Activated CD8-positive, alpha-beta memory T cell treated with anti-CD3 and anti-CD28 coated beads, Interleukin-2, amount 10 ng/mL, durations not matched to agents 7 days and 5 days (primary cell): Measurements from ENCODE around the gene TMEM200C. TPM values are rescaled to one million over a fixed set of nuclear protein-coding genes. Genes with fewer than 3 reads are reported as not detected.
"Not testable (repeated sequence)": the region's sequence is repeated elsewhere in the genome, so short reads cannot be mapped to it uniquely, and the experiment has no call there.

Experiments used
- ATAC-seq: fragments of 150-1000 bp; cut with Tn5 transposase; one replicate; pipeline ENCODE4 v1.10.0; 2021; ENCODE audit warnings: moderate library complexity
- CTCF ChIA-PET: fragments of 350-600 bp; sonication (Branson Sonifier 250); formaldehyde crosslinking; loops from one replicate; lab custom pipeline; 2021; ENCODE audit warnings: antibody characterized with exemption; lab: Charles Lee
- DNase-seq: peaks from one replicate; pipeline ENCODE4 v3.0.0-alpha.2; 2020
- H3K27ac Mint-ChIP-seq: one replicate; pipeline ENCODE4 v1.8.0; 2021; ENCODE audit warnings: mild to moderate bottlenecking, mixed read lengths
- H3K27me3 Mint-ChIP-seq: one replicate; pipeline ENCODE4 v1.8.0; 2021; ENCODE audit warnings: mixed read lengths
- H3K36me3 Mint-ChIP-seq: one replicate; pipeline ENCODE4 v1.8.0; 2021; ENCODE audit warnings: mild to moderate bottlenecking, mixed read lengths
- H3K4me1 Mint-ChIP-seq: one replicate; pipeline ENCODE4 v1.8.0; 2021; ENCODE audit warnings: mixed read lengths
- H3K4me3 Mint-ChIP-seq: one replicate; pipeline ENCODE4 v1.8.0; 2021; ENCODE audit warnings: mild to moderate bottlenecking, moderate library complexity, mixed read lengths
- H3K9me3 Mint-ChIP-seq: one replicate; pipeline ENCODE4 v1.8.0; 2022; ENCODE audit warnings: low read depth, mixed read lengths
- total RNA-seq, 2 experiments: library from RNA; stranded (reverse); gene quantifications; one replicate each; pipeline ENCODE4 v1.2.3, GENCODE V29; 2021

Gene TMEM200C
- total RNA-seq, 2 experiments from 2014 or later, result not detected

DNA sequence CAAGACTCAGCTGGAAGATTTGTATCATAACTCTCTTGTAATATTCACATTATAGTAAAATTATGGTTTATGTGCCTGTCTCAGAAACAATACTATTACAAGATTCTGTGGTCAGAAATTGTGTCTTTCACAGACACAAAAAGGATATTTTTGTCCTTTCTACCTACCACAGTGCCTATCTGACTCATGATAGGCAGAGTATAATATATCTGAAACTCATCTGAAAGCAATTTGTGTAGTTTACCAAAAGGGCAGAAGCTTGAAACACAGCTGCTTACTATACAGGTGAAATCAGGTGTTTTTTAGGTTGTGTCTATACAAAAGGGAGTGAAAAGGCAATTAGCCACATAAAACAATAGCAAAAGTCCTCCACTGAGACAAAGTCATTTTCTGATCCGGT is 10.9 kb downstream of the TMEM200C start:
- H3K36me3 Mint-ChIP-seq, result no peaks in the 10 kb centered on the region

DNA sequence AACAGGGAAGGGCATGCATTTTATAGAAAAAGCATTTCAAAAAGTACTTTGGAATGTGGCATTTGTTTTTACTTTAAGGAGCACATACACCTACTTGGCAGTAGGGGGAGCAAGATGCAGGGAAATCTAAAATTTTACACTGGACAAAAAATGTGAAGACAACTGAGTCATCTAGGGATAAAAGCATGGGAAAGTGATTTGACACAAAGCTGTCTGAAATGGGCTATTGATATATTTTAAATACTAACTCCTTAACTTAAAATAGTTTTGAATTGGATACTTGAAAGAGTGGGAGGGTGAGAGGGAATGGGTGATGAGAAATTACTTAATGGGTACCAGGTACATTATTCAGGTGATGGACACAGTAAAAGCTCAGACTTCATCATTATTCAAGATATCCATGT is 15.8 kb downstream of the TMEM200C start:
- Mint-ChIP-seq H3K27ac (no peak overlapping the region), H3K36me3 (no peaks in the 10 kb centered on the region), H3K4me3 (no peak overlapping the region), H3K9me3 (no peaks in the 10 kb centered on the region), H3K27me3 (no peaks in the 10 kb centered on the region), H3K4me1 (no peaks in the 10 kb centered on the region)
- CTCF ChIA-PET, result interaction anchor here (1.2 to 1.4 kb wide), 2 partner anchors 8 to 642 kb away, joined by 3 to 4 read pairs; no protein-coding TSS in a partner anchor
- ATAC-seq (no peak), DNase-seq (no peak)

More for the DNA sequence above, 10.9 kb downstream of the TMEM200C start:
- peaks cover 10% of the 10 kb centered on the region for H3K27me3 Mint-ChIP-seq
- no peak overlapping the region for H3K27ac Mint-ChIP-seq
- ATAC-seq (no peak), DNase-seq (no peak)
- no peaks in the 10 kb centered on the region for H3K4me1 Mint-ChIP-seq
- CTCF ChIA-PET, result interaction anchor here (1.0 kb wide), 1 partner anchor 10 kb away, joined by 3 read pairs; no protein-coding TSS in a partner anchor
- no peak overlapping the region for H3K4me3 Mint-ChIP-seq
- no peaks in the 10 kb centered on the region for H3K9me3 Mint-ChIP-seq

DNA sequence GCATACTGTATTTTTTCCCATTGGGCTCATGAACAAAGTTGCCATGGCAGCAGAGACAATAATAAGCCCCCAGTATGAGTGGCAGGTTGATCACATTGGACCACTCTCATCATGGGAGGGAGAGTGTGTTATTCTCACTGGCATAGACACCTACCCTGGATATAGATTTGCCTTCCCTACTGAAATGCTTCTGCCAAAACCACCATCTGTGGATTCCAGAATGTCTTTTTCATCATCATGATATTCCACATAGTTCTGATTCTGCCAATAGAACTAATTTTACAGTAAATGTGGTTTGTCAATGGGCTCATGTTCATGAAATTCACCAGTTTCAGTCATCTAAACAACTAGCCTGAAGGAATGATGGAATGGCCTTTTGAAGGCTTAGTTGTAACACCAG is 18.4 kb downstream of the TMEM200C start:
- H3K9me3 Mint-ChIP-seq, result no peaks in the 10 kb centered on the region

DNA sequence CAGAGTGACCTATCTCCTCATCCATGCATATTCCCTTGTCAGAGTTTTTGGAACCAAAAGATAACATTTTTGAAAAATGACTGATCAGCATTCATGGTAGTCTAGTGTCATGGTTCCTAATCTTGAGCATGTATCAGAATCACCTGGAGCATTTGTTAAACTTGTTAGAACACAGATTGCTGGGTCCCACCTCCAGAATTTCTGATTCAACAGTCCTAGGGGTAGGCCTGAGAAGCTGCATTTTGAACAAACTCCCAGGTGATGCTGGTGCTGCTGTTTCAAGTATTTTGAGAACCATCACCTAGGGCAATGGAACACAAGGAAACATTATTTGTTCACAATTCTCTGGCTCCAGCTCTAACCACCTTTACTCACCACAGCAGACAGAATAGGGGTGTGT is 21.0 kb downstream of the TMEM200C start:
- no peaks in the 10 kb centered on the region for H3K27me3 Mint-ChIP-seq

More for the DNA sequence above, 18.4 kb downstream of the TMEM200C start:
- CTCF ChIA-PET, result no interaction called here
- no peaks in the 10 kb centered on the region for H3K36me3 Mint-ChIP-seq
- no peaks in the 10 kb centered on the region for H3K4me1 Mint-ChIP-seq
- DNase-seq (no peak), ATAC-seq (no peak)
- no peak overlapping the region for H3K4me3 Mint-ChIP-seq
- H3K27me3 Mint-ChIP-seq, result no peaks in the 10 kb centered on the region
- H3K27ac Mint-ChIP-seq, result no peak overlapping the region

DNA sequence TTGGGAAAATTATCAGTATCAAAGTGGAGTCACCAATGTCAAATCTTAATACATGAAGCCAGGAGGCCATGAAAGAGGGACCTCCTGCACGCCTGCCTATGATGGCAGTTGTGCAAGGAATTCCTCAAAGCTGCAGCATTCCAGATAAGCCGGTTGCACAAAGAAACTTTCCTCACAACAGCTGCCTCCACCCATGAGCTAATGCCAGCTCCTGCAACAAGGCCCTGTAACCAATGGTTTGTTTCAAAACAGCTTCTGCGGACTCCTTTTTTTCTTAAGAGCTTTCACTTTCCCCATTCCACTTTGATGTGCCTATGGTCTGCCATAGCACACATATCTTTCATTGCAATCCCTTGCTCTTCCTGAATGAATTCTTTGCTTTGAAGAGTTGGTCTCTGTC is 22.4 kb downstream of the TMEM200C start:
- Mint-ChIP-seq H3K4me3 (no peak overlapping the region), H3K36me3 (no peaks in the 10 kb centered on the region), H3K4me1 (no peaks in the 10 kb centered on the region), H3K9me3 (no peaks in the 10 kb centered on the region), H3K27me3 (no peaks in the 10 kb centered on the region), H3K27ac (no peak overlapping the region)
- ATAC-seq (no peak), DNase-seq (no peak)
- CTCF ChIA-PET, result no interaction called here

More for the DNA sequence above, 21.0 kb downstream of the TMEM200C start:
- no peaks in the 10 kb centered on the region for H3K36me3 Mint-ChIP-seq
- no peaks in the 10 kb centered on the region for H3K9me3 Mint-ChIP-seq
- no peak overlapping the region for H3K4me3 Mint-ChIP-seq
- no peak overlapping the region for H3K27ac Mint-ChIP-seq
- H3K4me1 Mint-ChIP-seq, result no peaks in the 10 kb centered on the region
- no peak for ATAC-seq
- CTCF ChIA-PET, result no interaction called here
- DNase-seq, result no peak

DNA sequence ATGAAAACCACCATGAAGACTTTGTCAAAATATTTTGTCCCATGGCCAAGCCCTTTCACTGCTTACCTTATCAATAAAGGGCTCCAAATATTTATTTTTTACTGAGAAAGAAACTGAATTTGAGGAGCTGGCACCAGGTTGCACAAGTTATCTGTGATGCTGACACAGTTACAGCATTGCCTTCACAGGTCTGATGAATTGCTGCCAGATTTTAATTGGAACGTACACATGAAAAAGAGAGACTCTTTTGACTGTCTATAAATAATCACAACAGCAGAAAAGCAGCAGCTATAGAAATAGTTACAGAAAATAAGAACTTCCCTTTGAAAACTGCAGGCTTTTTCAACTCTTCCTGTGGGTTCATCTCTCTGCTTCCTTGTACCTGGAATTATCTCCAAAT is 23.9 kb downstream of the TMEM200C start:
- H3K9me3 Mint-ChIP-seq, result no peaks in the 10 kb centered on the region
- CTCF ChIA-PET, result no interaction called here

DNA sequence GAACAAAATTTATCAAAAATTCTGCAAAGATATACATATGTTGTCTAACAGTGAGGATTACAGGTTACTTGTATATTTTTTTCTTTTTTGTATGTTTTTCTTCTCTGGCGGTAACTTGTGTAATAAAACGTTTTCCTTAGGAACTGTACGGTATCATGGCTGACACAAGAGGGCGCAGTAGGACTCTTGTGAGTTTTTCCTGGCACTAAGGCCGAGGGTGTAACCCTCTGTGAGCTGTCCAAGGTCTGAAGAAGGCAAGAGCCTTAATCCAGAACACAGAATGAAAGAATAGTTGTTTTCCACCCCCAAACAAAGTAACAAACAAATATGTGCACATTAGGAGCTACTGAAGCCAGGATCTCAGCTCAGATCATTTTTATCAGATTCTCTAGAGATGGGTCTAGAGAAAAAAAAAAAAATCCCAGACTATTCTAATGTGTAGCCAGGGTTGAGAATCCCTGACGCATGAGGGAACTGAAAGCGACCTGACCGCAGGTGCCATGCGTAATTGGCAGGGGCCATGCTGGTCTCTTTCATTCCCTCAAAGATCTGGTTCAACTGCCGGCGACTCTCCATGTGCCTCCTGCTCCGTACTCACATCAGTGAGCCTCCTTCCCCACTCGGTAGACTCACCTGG is 27.0 kb downstream of the TMEM200C start:
- peak; percentile 49 for DNase-seq
- Mint-ChIP-seq H3K27me3 (no peaks in the 10 kb centered on the region), H3K4me1 (no peaks in the 10 kb centered on the region), H3K36me3 (no peaks in the 10 kb centered on the region), H3K9me3 (no peaks in the 10 kb centered on the region), H3K27ac (no peak overlapping the region), H3K4me3 (no peak overlapping the region)
- CTCF ChIA-PET, result interaction anchor here (0.8 kb wide), 1 partner anchor 653 kb away, joined by 3 read pairs; no protein-coding TSS in a partner anchor
- no peak for ATAC-seq

More for the DNA sequence above, 23.9 kb downstream of the TMEM200C start:
- Mint-ChIP-seq H3K4me1 (no peaks in the 10 kb centered on the region), H3K36me3 (no peaks in the 10 kb centered on the region), H3K27me3 (no peaks in the 10 kb centered on the region), H3K27ac (no peak overlapping the region), H3K4me3 (no peak overlapping the region)
- DNase-seq, result no peak
- no peak for ATAC-seq

DNA sequence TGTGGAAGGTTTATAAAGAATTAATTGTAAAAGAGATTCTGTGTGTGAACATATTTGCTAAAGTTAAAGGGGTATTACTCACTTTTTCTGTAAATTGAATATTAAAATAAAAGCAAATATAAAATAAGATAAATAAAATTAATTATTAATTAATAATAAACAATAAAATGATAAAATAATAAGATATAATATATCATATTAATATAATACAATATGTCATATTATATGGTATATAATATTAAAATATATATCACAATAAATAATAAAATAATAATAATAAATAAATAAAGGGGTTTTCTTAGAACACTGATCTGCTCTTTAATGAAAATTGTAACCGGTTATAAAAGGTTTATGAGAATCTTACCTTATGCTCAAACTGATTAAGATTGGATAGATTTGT is 29.8 kb downstream of the TMEM200C start:
- H3K36me3 Mint-ChIP-seq, result no peaks in the 10 kb centered on the region
- H3K4me1 Mint-ChIP-seq, result no peaks in the 10 kb centered on the region
- CTCF ChIA-PET, result no interaction called here
- DNase-seq (no peak), ATAC-seq (no peak)
- H3K27ac Mint-ChIP-seq, result no peak overlapping the region
- no peaks in the 10 kb centered on the region for H3K27me3 Mint-ChIP-seq
- no peaks in the 10 kb centered on the region for H3K9me3 Mint-ChIP-seq
- no peak overlapping the region for H3K4me3 Mint-ChIP-seq

DNA sequence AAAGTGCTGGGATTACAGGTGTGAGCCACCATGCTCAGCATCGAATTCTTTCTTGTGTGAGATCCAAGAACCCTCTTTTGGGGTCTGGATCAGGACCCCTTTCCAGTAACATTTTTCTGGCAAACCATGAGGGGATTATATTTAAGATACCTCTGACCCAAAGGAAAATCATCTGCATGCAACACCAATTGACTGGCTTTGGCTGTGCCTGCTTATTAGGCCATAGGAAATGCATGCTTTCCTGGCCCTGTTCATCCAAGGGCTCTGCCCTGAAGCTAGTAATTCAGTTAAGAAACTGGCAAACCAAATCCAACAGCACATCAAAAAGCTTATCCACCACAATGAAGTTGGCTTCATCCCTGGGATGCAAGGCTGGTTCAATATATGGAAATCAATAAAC is 33.2 kb downstream of the TMEM200C start:
- H3K36me3 Mint-ChIP-seq, H3K4me1 Mint-ChIP-seq, H3K9me3 Mint-ChIP-seq, H3K27ac Mint-ChIP-seq, H3K4me3 Mint-ChIP-seq, H3K27me3 Mint-ChIP-seq, ATAC-seq, DNase-seq, CTCF ChIA-PET: not testable (repeated sequence)

DNA sequence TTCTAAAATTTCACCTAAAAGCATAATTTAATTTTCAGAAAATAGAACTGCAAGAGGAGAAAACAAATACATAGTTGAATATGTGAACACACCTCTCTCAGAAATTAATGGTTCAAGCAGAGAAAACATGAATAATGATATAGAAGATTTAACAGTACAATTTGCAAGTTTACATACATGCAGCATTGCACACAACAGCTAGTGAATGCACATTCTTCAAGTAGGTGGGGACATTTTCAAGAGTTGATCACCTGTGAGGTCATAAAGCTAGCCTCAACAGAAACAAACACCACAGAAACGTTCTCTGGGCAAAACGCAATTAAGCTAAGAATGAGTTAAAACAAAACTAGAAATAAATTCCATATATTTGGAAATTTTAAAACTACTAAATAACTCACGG is 38.1 kb downstream of the TMEM200C start:
- Mint-ChIP-seq H3K27me3 (no peaks in the 10 kb centered on the region), H3K4me3 (no peak overlapping the region), H3K27ac (no peak overlapping the region), H3K36me3 (no peaks in the 10 kb centered on the region), H3K9me3 (peaks cover 3% of the 10 kb centered on the region), H3K4me1 (no peaks in the 10 kb centered on the region)
- DNase-seq, result no peak
- no peak for ATAC-seq
- CTCF ChIA-PET, result no interaction called here

DNA sequence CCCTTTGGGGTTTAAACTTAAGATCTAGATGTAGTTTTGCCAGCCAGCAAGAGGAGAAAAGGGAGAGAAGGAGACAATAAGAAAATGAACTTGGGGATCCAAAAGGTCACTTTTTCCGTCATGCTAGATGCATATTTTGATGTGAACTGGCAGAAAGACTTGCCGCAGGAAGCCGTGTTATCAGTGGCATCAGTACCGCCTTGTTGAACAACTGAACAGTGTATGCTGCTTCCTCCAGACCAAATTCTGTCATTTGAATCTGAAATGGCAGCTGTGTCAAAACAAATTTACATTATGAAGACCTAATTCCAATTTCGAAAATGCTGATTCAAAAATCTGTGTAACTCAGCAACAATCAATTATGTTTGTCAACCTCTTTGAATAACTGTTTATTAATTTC is 42.1 kb downstream of the TMEM200C start:
- Mint-ChIP-seq H3K36me3 (no peaks in the 10 kb centered on the region), H3K9me3 (no peaks in the 10 kb centered on the region), H3K27ac (no peak overlapping the region), H3K4me1 (no peaks in the 10 kb centered on the region), H3K27me3 (no peaks in the 10 kb centered on the region), H3K4me3 (no peak overlapping the region)
- CTCF ChIA-PET, result no interaction called here
- DNase-seq (no peak), ATAC-seq (no peak)

DNA sequence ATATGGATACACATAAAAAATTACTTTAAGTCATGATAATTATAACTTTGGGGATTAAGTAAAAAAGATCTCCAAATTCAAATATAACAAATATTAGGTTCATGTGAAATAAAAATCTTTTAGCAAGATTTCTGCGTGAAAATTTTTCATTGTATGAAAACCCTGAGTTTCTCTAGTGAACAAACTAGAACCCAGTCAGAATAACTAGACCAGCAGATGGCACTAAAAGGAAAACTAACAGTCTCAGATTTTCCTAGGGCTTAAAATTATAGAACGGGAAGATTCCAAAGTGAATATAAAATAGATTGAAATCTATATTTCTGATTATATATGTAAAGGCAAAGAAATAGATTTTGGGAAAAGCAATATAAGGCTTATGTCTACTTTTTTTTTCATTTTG is 43.3 kb downstream of the TMEM200C start:
- ATAC-seq (no peak), DNase-seq (no peak)
- no peaks in the 10 kb centered on the region for H3K9me3 Mint-ChIP-seq
- H3K4me1 Mint-ChIP-seq, result no peaks in the 10 kb centered on the region
- H3K36me3 Mint-ChIP-seq, result no peaks in the 10 kb centered on the region
- H3K4me3 Mint-ChIP-seq, result no peak overlapping the region
- H3K27ac Mint-ChIP-seq, result no peak overlapping the region
- H3K27me3 Mint-ChIP-seq, result no peaks in the 10 kb centered on the region
- CTCF ChIA-PET, result no interaction called here

DNA sequence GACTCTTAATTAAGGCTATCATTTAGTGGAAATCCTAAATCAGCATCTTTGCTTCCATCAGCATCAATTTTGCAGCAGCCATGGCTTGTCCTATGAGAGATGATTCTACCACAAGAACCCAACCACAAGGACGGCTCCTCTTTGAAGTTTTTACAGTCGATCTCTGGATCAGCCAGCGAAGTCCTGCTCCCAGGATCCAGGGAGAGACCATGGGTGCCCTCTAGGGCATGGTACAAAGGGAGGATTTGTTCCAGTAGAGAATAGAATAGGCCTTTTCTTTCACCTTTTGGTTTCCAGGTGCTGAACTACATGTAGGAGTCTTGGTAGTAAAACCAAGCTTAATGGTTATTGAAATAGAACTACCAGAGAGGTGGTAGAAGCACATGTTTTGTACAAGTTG is 52.7 kb downstream of the TMEM200C start:
- Mint-ChIP-seq H3K4me3 (no peak overlapping the region), H3K36me3 (no peaks in the 10 kb centered on the region), H3K9me3 (no peaks in the 10 kb centered on the region), H3K27me3 (no peaks in the 10 kb centered on the region), H3K27ac (no peak overlapping the region), H3K4me1 (no peaks in the 10 kb centered on the region)
- ATAC-seq (no peak), DNase-seq (no peak)
- CTCF ChIA-PET, result no interaction called here

DNA sequence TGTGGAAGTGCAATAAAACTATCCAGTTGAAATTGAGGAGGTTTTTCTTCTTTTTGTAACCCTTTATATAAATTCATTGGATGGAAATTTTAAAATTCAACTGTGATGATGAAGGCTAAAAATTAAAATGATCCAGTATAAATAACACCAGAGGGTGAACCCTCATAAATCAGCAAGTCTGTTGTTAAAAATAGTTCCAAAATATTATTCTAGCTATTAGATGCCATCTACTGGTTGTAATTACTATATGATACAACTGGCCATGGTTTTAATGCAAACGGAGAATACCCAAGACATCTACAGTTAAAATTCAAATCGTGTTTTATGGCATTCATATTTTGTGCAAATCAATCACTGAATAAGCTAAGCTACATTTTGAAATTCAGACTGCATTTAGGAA is 53.8 kb downstream of the TMEM200C start:
- CTCF ChIA-PET, result no interaction called here
- Mint-ChIP-seq H3K4me3 (no peak overlapping the region), H3K36me3 (no peaks in the 10 kb centered on the region), H3K4me1 (no peaks in the 10 kb centered on the region), H3K9me3 (no peaks in the 10 kb centered on the region), H3K27me3 (no peaks in the 10 kb centered on the region), H3K27ac (no peak overlapping the region)
- DNase-seq (no peak), ATAC-seq (no peak)
